PC-3 (cell line): ENCODE measurements around the gene CPLX1.

Source experiments
- EZH2 ChIP-seq: fragments of 300-600 bp; sonication (generic); IDR thresholded peaks from one replicate; pipeline ENCODE4 v1.6.1; 2017; ENCODE audit warnings: antibody characterized with exemption, mild to moderate bottlenecking, low read length; ENCODE audit not compliant: unreplicated experiment
- EZH2phosphoT487 ChIP-seq: fragments of 300-600 bp; sonication (generic); IDR thresholded peaks from 2 replicates; pipeline ENCODE4 v1.6.1; 2018; ENCODE audit warnings: mild to moderate bottlenecking, antibody characterized with exemption, low read length, borderline replicate concordance
- TF ChIP-seq, protein P1 (sequence below): fragments of 300-600 bp; sonication (generic); conservative IDR thresholded peaks from 2 replicates; pipeline ENCODE4 v1.5.1; 2017; ENCODE audit warnings: antibody characterized with exemption, low read depth, mild to moderate bottlenecking, low read length

DNA sequence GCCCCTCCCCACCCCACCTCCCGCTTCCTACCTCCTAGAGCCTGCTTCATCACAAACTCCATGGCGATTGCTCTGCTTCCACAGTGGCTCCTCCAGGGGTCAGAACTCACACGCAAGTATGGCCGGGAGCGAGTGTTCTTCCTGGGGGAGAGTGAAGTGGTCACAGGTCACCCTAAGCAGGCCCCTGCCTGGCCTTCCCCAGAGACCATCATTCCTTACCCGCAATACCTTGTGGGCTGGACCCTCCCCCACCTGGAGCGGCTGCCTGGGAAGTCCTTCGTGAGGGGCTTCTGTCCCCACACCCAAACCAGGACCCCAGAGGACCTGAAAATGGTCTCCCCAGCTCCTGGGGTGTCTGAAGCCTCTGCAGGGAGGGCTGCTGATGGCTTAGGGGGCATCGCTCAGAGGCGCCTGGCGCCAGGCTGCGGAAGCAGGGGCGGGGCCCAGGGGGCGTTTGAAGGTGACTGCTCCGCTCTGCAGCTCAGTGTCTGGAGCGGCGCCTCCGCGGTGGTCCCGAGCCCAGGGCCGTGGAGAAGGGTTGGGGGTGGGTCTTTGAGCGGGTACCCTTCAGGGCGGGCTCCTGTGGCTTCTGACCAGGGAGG lies 1.4 kb downstream of the CPLX1 start:
- TF ChIP-seq, protein P1, sequence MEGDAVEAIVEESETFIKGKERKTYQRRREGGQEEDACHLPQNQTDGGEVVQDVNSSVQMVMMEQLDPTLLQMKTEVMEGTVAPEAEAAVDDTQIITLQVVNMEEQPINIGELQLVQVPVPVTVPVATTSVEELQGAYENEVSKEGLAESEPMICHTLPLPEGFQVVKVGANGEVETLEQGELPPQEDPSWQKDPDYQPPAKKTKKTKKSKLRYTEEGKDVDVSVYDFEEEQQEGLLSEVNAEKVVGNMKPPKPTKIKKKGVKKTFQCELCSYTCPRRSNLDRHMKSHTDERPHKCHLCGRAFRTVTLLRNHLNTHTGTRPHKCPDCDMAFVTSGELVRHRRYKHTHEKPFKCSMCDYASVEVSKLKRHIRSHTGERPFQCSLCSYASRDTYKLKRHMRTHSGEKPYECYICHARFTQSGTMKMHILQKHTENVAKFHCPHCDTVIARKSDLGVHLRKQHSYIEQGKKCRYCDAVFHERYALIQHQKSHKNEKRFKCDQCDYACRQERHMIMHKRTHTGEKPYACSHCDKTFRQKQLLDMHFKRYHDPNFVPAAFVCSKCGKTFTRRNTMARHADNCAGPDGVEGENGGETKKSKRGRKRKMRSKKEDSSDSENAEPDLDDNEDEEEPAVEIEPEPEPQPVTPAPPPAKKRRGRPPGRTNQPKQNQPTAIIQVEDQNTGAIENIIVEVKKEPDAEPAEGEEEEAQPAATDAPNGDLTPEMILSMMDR: no peak
- TF ChIP-seq EZH2 (no peak), EZH2phosphoT487 (no peak)
